Upper lobe of left lung (tissue), 6 donors: ENCODE measurements around the gene RECQL5. TPM values are rescaled to one million over a fixed set of nuclear protein-coding genes. Genes with fewer than 3 reads are reported as not detected.
A peak's percentile ranks its signal among the peaks of the same experiment; 100 is the strongest.

Experiments used
- ATAC-seq, 2 donors: fragments of 200-7000 bp; cut with Tn5 transposase; one replicate each; pipeline ENCODE4 v1.9.1; 2022; ENCODE audit warnings: mild to moderate bottlenecking in 2 of 2, moderate library complexity in 2 of 2; ENCODE audit not compliant: low FRiP score in 2 of 2
- DNase-seq, 2 donors: peaks; one replicate each; pipeline ENCODE4 v3.0.0-alpha.2; 2019 to 2020
- H3K27ac ChIP-seq, 4 donors: fragments of 200-600 bp; sonication (generic); one replicate each; pipeline ENCODE4 v1.5.1; 2016 to 2019
- H3K27me3 ChIP-seq, 4 donors: fragments of 200-600 bp; sonication (generic); one replicate each; pipeline ENCODE4 v1.5.1; 2017 to 2019
- H3K36me3 ChIP-seq, 4 donors: fragments of 200-600 bp; sonication (generic); one replicate each; pipeline ENCODE4 v1.5.1; 2016 to 2019
- H3K4me1 ChIP-seq, 4 donors: fragments of 200-600 bp; sonication (generic); one replicate each; pipeline ENCODE4 v1.5.1; 2018 to 2019
- H3K4me3 ChIP-seq, 4 donors: fragments of 200-600 bp; sonication (generic); one replicate each; pipeline ENCODE4 v1.5.1; 2017 to 2019; ENCODE audit warnings: mild to moderate bottlenecking in 2 of 4, moderate library complexity in 1 of 4
- H3K9me3 ChIP-seq, 4 donors: fragments of 200-600 bp; sonication (generic); one replicate each; pipeline ENCODE4 v1.5.1; 2018 to 2019
- CTCF ChIP-seq, 6 experiments: fragments of 450-650 bp in 4 of 6; fragments of 200-600 bp in 2 of 6; sonication (generic) in 2 of 6; IDR thresholded peaks; one replicate each; pipeline ENCODE4 v1.5.1; 2016 to 2019; ENCODE audit warnings: antibody characterized with exemption in 6 of 6
- EP300 ChIP-seq, 4 donors: sonication (generic); formaldehyde crosslinking; IDR thresholded peaks; one replicate each; pipeline ENCODE4 v1.5.1; 2017; ENCODE audit warnings: antibody characterized with exemption in 4 of 4, control low read depth in 2 of 4
- POLR2A ChIP-seq, 4 donors: fragments of 450-650 bp; IDR thresholded peaks; one replicate each; pipeline ENCODE4 v1.5.1; 2016 to 2017; ENCODE audit warnings: antibody characterized with exemption in 4 of 4, mild to moderate bottlenecking in 2 of 4
- POLR2AphosphoS5 ChIP-seq, 2 donors: sonication (generic); formaldehyde crosslinking; IDR thresholded peaks; one replicate each; pipeline ENCODE4 v1.5.1; 2017; ENCODE audit warnings: antibody characterized with exemption in 2 of 2
- WGBS, 2 donors: methylation state at CpG; one replicate each; pipeline ENCODE4 v1.1.5; 2017 to 2018; 5-methylcytosine and 5-hydroxymethylcytosine counted together
- total RNA-seq, 6 donors: library from RNA; depleted of rRNA in 4 of 6; stranded (reverse); fragments of >200 nt in 4 of 6; gene quantifications; one replicate each; pipeline versions ENCODE4 v1.1.0 to v1.2.1, GENCODE V29; 2016 to 2021
- donor health status: DM: no; HTN: no; CAD: no; lungs with moderate emphysema.
- donor health status: DM: no; HTN: yes; CAD: no; lungs with severe emphysema.

Gene RECQL5
- total RNA-seq, 6 donors from 2014 or later: 11.4 to 97.4 (median 41.4) TPM

- TF ChIP-seq POLR2A (IDR thresholded peaks at IDR 0.05) (no peak), POLR2AphosphoS5 (IDR thresholded peaks at IDR 0.05) (no peak), EP300 (IDR thresholded peaks at IDR 0.05) (no peak), CTCF (IDR thresholded peaks at IDR 0.05) (no peak)
- Histone ChIP-seq H3K36me3 (peaks cover 0 to 19% (median 4%) of the 10 kb centered on the region in 4 donors), H3K27me3 (no peaks in the 10 kb centered on the region), H3K4me1 (peaks cover 14 to 33% (median 17%) of the 10 kb centered on the region in 4 donors), H3K27ac (peak overlapping the region in 1 of 4 donors; percentile 11), H3K4me3 (no peak overlapping the region), H3K9me3 (no peaks in the 10 kb centered on the region)
- DNase-seq (no peak), ATAC-seq (no peak)
- 77 to 87% methylated on average over 11 to 12 of the region's 12 CpGs for WGBS, 2 donors
Measured at GRCh38 chr17:75590849-75591721, 75.9 kb downstream of the RECQL5 start.

- peak overlapping the region in 3 of 4 donors; percentile 95 to 99 (median 96) for H3K27ac ChIP-seq
- WGBS, 2 donors: 86 to 91% methylated on average over 8 of the region's 8 CpGs
- TF ChIP-seq EP300 (IDR thresholded peaks at IDR 0.05): no peak
- no peak for TF ChIP-seq POLR2AphosphoS5 (IDR thresholded peaks at IDR 0.05)
- TF ChIP-seq CTCF (IDR thresholded peaks at IDR 0.05): no peak
- no peak for TF ChIP-seq POLR2A (IDR thresholded peaks at IDR 0.05)
Measured at GRCh38 chr17:75590314-75590761, 76.6 kb downstream of the RECQL5 start.

GRCh38 chr17:75589919-75590303 is 77.0 kb downstream of the RECQL5 start:
- Histone ChIP-seq H3K27ac (peak overlapping the region; percentile 95 to 99 (median 96)), H3K27me3 (no peaks in the 10 kb centered on the region), H3K4me1 (peaks cover 14 to 33% (median 17%) of the 10 kb centered on the region in 4 donors), H3K36me3 (peaks cover 0 to 19% (median 4%) of the 10 kb centered on the region in 4 donors), H3K9me3 (no peaks in the 10 kb centered on the region), H3K4me3 (peak overlapping the region; percentile 51 to 82 (median 61))
- DNase-seq (peak in 1 of 2 donors; percentile 89), ATAC-seq (no peak)
- 61 to 77% methylated on average over 10 to 24 of the region's 29 CpGs for WGBS, 2 donors
- TF ChIP-seq EP300 (IDR thresholded peaks at IDR 0.05) (no peak), POLR2AphosphoS5 (IDR thresholded peaks at IDR 0.05) (no peak), POLR2A (IDR thresholded peaks at IDR 0.05) (no peak), CTCF (IDR thresholded peaks at IDR 0.05) (no peak)

More at GRCh38 chr17:75590314-75590761, 76.6 kb downstream of the RECQL5 start:
- no peak for ATAC-seq
- H3K27me3 ChIP-seq: no peaks in the 10 kb centered on the region
- DNase-seq: no peak
- H3K9me3 ChIP-seq: no peaks in the 10 kb centered on the region
- peak overlapping the region in 1 of 4 donors; percentile 82 for H3K4me3 ChIP-seq
- H3K36me3 ChIP-seq: peaks cover 0 to 19% (median 4%) of the 10 kb centered on the region in 4 donors
- peaks cover 14 to 33% (median 17%) of the 10 kb centered on the region in 4 donors for H3K4me1 ChIP-seq

- TF ChIP-seq EP300 (IDR thresholded peaks at IDR 0.05) (no peak), POLR2AphosphoS5 (IDR thresholded peaks at IDR 0.05) (peak; percentile 8 to 73), CTCF (IDR thresholded peaks at IDR 0.05) (peak; percentile 78 to 98 (median 96)), POLR2A (IDR thresholded peaks at IDR 0.05) (peak in 3 of 4 donors; percentile 36 to 82 (median 56))
- H3K27ac ChIP-seq: peak overlapping the region; percentile 95 to 99 (median 96)
- H3K27me3 ChIP-seq: no peaks in the 10 kb centered on the region
- ATAC-seq (peak; percentile 92 to 95), DNase-seq (peak; percentile 97 to 100)
- no peaks in the 10 kb centered on the region for H3K9me3 ChIP-seq
- peak overlapping the region; percentile 61 to 82 (median 62) for H3K4me3 ChIP-seq
- peaks cover 14 to 33% (median 17%) of the 10 kb centered on the region in 4 donors for H3K4me1 ChIP-seq
- H3K36me3 ChIP-seq: peaks cover 0 to 19% (median 4%) of the 10 kb centered on the region in 4 donors
- WGBS, 2 donors: 2 to 7% methylated on average over 12 to 72 of the region's 100 CpGs
Measured at GRCh38 chr17:75589012-75589918, 77.7 kb downstream of the RECQL5 start.
